K562 (cell line): ENCODE data around the gene CDS1. TPM values are rescaled to one million over a fixed set of nuclear protein-coding genes. Genes with fewer than 3 reads are reported as not detected.

Source experiments
- BRD9 ChIP-seq: fragments of 450-650 bp; IDR thresholded peaks from 2 replicates; pipeline ENCODE4 v1.6.1; 2018; ENCODE audit warnings: low read depth; ENCODE audit not compliant: partially characterized antibody
- C11orf30 ChIP-seq: fragments of 450-650 bp; IDR thresholded peaks from 2 replicates; pipeline ENCODE4 v1.6.1; 2016; ENCODE audit warnings: low read depth, mild to moderate bottlenecking
- CAMTA2 ChIP-seq: fragments of 250-450 bp; sonication (Bioruptor Pico); conservative IDR thresholded peaks from 2 replicates; pipeline ENCODE4 v1.5.1; 2022
- CCAR2 ChIP-seq: fragments of 200-400 bp; formaldehyde crosslinking; IDR thresholded peaks from 2 replicates; pipeline ENCODE4 v1.6.1; 2017; ENCODE audit warnings: mild to moderate bottlenecking, low read depth, low read length
- COPS2 ChIP-seq: fragments of 450-650 bp; conservative IDR thresholded peaks from 2 replicates; pipeline ENCODE4 v1.6.1; 2016; ENCODE audit warnings: mild to moderate bottlenecking, moderate library complexity
- FOXA3 ChIP-seq, 2 experiments: fragments of 450-650 bp in 1 of 2; sonication (generic) in 1 of 2; formaldehyde crosslinking; IDR thresholded peaks in 1 of 2; conservative IDR thresholded peaks in 1 of 2; 2 replicates each; pipeline versions ENCODE4 v1.4.0 to v1.8.0; 2020 to 2022; ENCODE audit warnings: mild to moderate bottlenecking in 2 of 2, missing genetic modification reagents in 1 of 2
- FOXP1 ChIP-seq: sonication (generic); formaldehyde crosslinking; IDR thresholded peaks from 2 replicates; pipeline ENCODE4 v1.8.0; 2022; ENCODE audit warnings: mild to moderate bottlenecking, missing genetic modification reagents
- GTF2A2 ChIP-seq: IDR thresholded peaks from 2 replicates; pipeline ENCODE4 v1.6.1; 2016; ENCODE audit warnings: mild to moderate bottlenecking, missing genetic modification characterization, missing compliant biosample characterization
- MXD1 ChIP-seq: fragments of 250-450 bp; sonication (Bioruptor Pico); IDR thresholded peaks from 2 replicates; pipeline ENCODE4 v1.8.0; 2021; ENCODE audit warnings: borderline replicate concordance, mild to moderate bottlenecking, moderate library complexity; ENCODE audit not compliant: poor library complexity, severe bottlenecking
- MYNN ChIP-seq, 2 experiments: sonication (generic); formaldehyde crosslinking in 1 of 2; IDR thresholded peaks; 2 replicates each; pipeline versions ENCODE4 v1.5.0 to v1.6.1; 2016 to 2020; ENCODE audit warnings: antibody characterized with exemption in 1 of 2, missing genetic modification reagents in 1 of 2
- NFRKB ChIP-seq: fragments of 450-650 bp; IDR thresholded peaks from 2 replicates; pipeline ENCODE4 v1.6.1; 2016; ENCODE audit warnings: low read depth
- PHTF2 ChIP-seq: fragments of 250-450 bp; sonication (Bioruptor Pico); IDR thresholded peaks from 2 replicates; pipeline ENCODE4 v1.5.0; 2021; ENCODE audit warnings: mild to moderate bottlenecking
- POLR3A ChIP-seq: IDR thresholded peaks from 2 replicates; pipeline ENCODE4 v1.6.1; 2011; ENCODE audit warnings: borderline replicate concordance, mild to moderate bottlenecking, moderate library complexity; ENCODE audit not compliant: insufficient read length, insufficient read depth; ENCODE audit errors: extremely low read depth
- RBM17 ChIP-seq: fragments of 200-400 bp; formaldehyde crosslinking; IDR thresholded peaks from 2 replicates; pipeline ENCODE4 v1.6.1; 2017; ENCODE audit warnings: low read depth, mild to moderate bottlenecking, low read length, borderline replicate concordance
- STAT5A ChIP-seq: IDR thresholded peaks from 2 replicates; pipeline ENCODE4 v1.6.1; 2012; ENCODE audit warnings: low read length, inconsistent platforms, borderline replicate concordance
- TCFL5 ChIP-seq: fragments of 250-450 bp; sonication (Bioruptor Pico); conservative IDR thresholded peaks from 2 replicates; pipeline ENCODE4 v1.6.1; 2021; ENCODE audit warnings: mild to moderate bottlenecking, moderate library complexity, matching md5 sums
- TFE3 ChIP-seq: fragments of 450-650 bp; formaldehyde crosslinking; IDR thresholded peaks from 2 replicates; pipeline ENCODE4 v1.4.0; 2020; ENCODE audit warnings: mild to moderate bottlenecking, mixed read lengths
- ZNF146 ChIP-seq: IDR thresholded peaks from one replicate; pipeline ENCODE4 v1.6.1; 2018; ENCODE audit warnings: missing compliant biosample characterization; ENCODE audit not compliant: unreplicated experiment
- ZNF318 ChIP-seq, 2 experiments: fragments of 450-650 bp; IDR thresholded peaks; 2 replicates each; pipeline ENCODE4 v1.6.1; 2016; ENCODE audit warnings: mild to moderate bottlenecking in 2 of 2, borderline replicate concordance in 1 of 2, low read depth in 1 of 2, moderate library complexity in 1 of 2
- ZNF57 ChIP-seq: fragments of 450-650 bp; formaldehyde crosslinking; IDR thresholded peaks from 2 replicates; pipeline ENCODE4 v1.4.0; 2020; ENCODE audit warnings: mild to moderate bottlenecking, moderate library complexity
- polyA plus RNA-seq, 8 experiments: library from polyadenylated mRNA; depleted of rRNA in 4 of 8; stranded (reverse) in 5 of 8; unstranded in 3 of 8; fragments of >200 nt; fragmentation: Nextera tagmentation in 2 of 8; fragmentation: Illumina TruSeq in 1 of 8; extraction: Ambion mirVana in 2 of 8; extraction: Trizol in 1 of 8; gene quantifications; 2 replicates each; pipeline versions ENCODE4 v1.2.1 to v1.2.3, GENCODE V29; 2011 to 2014; ENCODE audit warnings: inconsistent platforms in 1 of 8, missing spikeins in 1 of 8
- total RNA-seq, 7 experiments: library from RNA; depleted of rRNA in 6 of 7; stranded (reverse); fragments of >200 nt in 6 of 7; fragmentation: Illumina TruSeq in 2 of 7; extraction: Trizol in 2 of 7; gene quantifications; 2 replicates each; pipeline versions ENCODE4 v1.2.1 to v1.2.3, GENCODE V29; 2011 to 2021; ENCODE audit warnings: low replicate concordance in 1 of 7

The CDS1 gene
- total and polyA plus RNA-seq, 9 of the 15 experiments (the other 6 are each of a cell fraction or from before 2014, with no cell fraction given) = 0.04 to 0.42 (median 0.15) TPM

GRCh38 chr4:84597450-84597849 lies 14.5 kb downstream of the CDS1 start (continued):
- TF ChIP-seq ZNF318 (IDR thresholded peaks at IDR 0.05; ENCODE audit: borderline replicate concordance in 1 of 2, low read depth in 1 of 2) (no peak), STAT5A (no peak), FOXA3 (CRISPR knock-in tag; conservative IDR thresholded peaks at IDR 0.05 in 1 of 2, IDR thresholded peaks at IDR 0.05 in 1 of 2) (no peak), COPS2 (no peak), ZNF146 (CRISPR knock-in tag) (no peak), MYNN (IDR thresholded peaks at IDR 0.05) (no peak), MYNN (CRISPR knock-in tag; IDR thresholded peaks at IDR 0.05) (no peak), PHTF2 (no peak), TFE3 (CRISPR knock-in tag) (no peak), MXD1 (CRISPR knock-in tag) (no peak), FOXP1 (CRISPR knock-in tag) (no peak), RBM17 (no peak), ZNF57 (CRISPR knock-in tag) (no peak), CCAR2 (no peak), POLR3A (no peak), GTF2A2 (tag) (no peak), C11orf30 (peak; percentile 91), NFRKB (no peak), TCFL5 (no peak), BRD9 (no peak), CAMTA2 (CRISPR knock-in tag) (no peak)
